Activated CD4-positive, CD25-positive, alpha-beta regulatory T cell (primary cell): Measurements from ENCODE around the gene DNAJC12.
"Not testable (repeated sequence)": the region's sequence is repeated elsewhere in the genome, so short reads cannot be mapped to it uniquely, and the experiment has no call there.

ENCODE experiments used
- DNase-seq, 4 experiments: peaks; one replicate each; lab custom pipeline; 2025; lab: John Stamatoyannopoulos, UW

DNAJC12 gene

GRCh38 chr10:67763499-67764011 lies 74.4 kb downstream of the DNAJC12 start:
- DNase-seq = peak; percentile 50 to 59 (median 54)

GRCh38 chr10:67762567-67762966 lies 75.4 kb downstream of the DNAJC12 start:
- DNase-seq = not testable (repeated sequence)

- DNase-seq = no peak
These were observed 77.7 kb downstream of the DNAJC12 start for GRCh38 chr10:67760272-67760671.
